Mesendoderm (in vitro differentiated cells): ENCODE data around the gene NPAS3.

ENCODE experiments used
- DNase-seq: peaks from one replicate; pipeline ENCODE4 v3.0.0; 2013
- H2AK5ac ChIP-seq: 2 replicates; pipeline ENCODE4 v1.6.1; 2013; ENCODE audit warnings: low read length, inconsistent platforms
- H2BK120ac ChIP-seq: 2 replicates; pipeline ENCODE4 v1.6.1; 2013; ENCODE audit warnings: low read depth, mild to moderate bottlenecking, low read length, moderate library complexity, mixed read lengths
- H2BK15ac ChIP-seq: replicated peaks from 2 replicates; pipeline ENCODE4 v1.6.1; 2013; ENCODE audit warnings: low read depth, mild to moderate bottlenecking, moderate library complexity
- H2BK5ac ChIP-seq: 2 replicates; pipeline ENCODE4 v1.6.1; 2013; ENCODE audit warnings: low read length, inconsistent platforms
- H3K18ac ChIP-seq: 2 replicates; pipeline ENCODE4 v1.6.1; 2013; ENCODE audit warnings: mild to moderate bottlenecking, low read length, mixed read lengths
- H3K23ac ChIP-seq: one replicate; pipeline ENCODE4 v1.6.1; 2013; ENCODE audit warnings: low read length
- H3K27ac ChIP-seq: 2 replicates; pipeline ENCODE4 v1.5.1; 2013; ENCODE audit warnings: low read depth, mild to moderate bottlenecking, inconsistent platforms, low read length, moderate library complexity
- H3K27me3 ChIP-seq: 2 replicates; pipeline ENCODE4 v1.6.1; 2013; ENCODE audit warnings: low read length, control low read depth, mild to moderate bottlenecking, inconsistent platforms; ENCODE audit not compliant: insufficient read depth, poor library complexity
- H3K36me3 ChIP-seq: 2 replicates; pipeline ENCODE4 v1.6.1; 2013; ENCODE audit warnings: low read length, inconsistent platforms; ENCODE audit not compliant: control insufficient read depth, insufficient read depth
- H3K4ac ChIP-seq: one replicate; pipeline ENCODE4 v1.6.1; 2013; ENCODE audit warnings: low read depth, mild to moderate bottlenecking, low read length, moderate library complexity
- H3K4me1 ChIP-seq: 2 replicates; pipeline ENCODE4 v1.6.1; 2013; ENCODE audit warnings: low read depth, low read length, inconsistent platforms; ENCODE audit not compliant: control insufficient read depth
- H3K4me2 ChIP-seq: 2 replicates; pipeline ENCODE4 v1.6.1; 2013; ENCODE audit warnings: low read length
- H3K4me3 ChIP-seq: 2 replicates; pipeline ENCODE4 v1.5.1; 2013; ENCODE audit warnings: mild to moderate bottlenecking, low read length
- H3K56ac ChIP-seq: one replicate; pipeline ENCODE4 v1.6.1; 2013; ENCODE audit warnings: low read length
- H3K79me1 ChIP-seq: 2 replicates; pipeline ENCODE4 v1.6.1; 2013; ENCODE audit warnings: low read length, inconsistent platforms
- H3K79me2 ChIP-seq: 2 replicates; pipeline ENCODE4 v1.6.1; 2013; ENCODE audit warnings: mild to moderate bottlenecking, low read length; ENCODE audit not compliant: control insufficient read depth, insufficient read depth
- H3K9ac ChIP-seq: 2 replicates; pipeline ENCODE4 v1.6.1; 2013; ENCODE audit warnings: low read length, inconsistent platforms
- H4K5ac ChIP-seq: one replicate; pipeline ENCODE4 v1.6.1; 2013; ENCODE audit warnings: low read length
- H4K8ac ChIP-seq: one replicate; pipeline ENCODE4 v1.6.1; 2013; ENCODE audit warnings: low read depth, mild to moderate bottlenecking, control low read depth, low read length, moderate library complexity
- WGBS: extraction: QIAGEN DNeasy Blood & Tissue Kit; methylation state at CpG from one replicate; pipeline ENCODE4 v1.1.7; 2013; ENCODE audit warnings: low lambda C conversion rate, missing lambda C conversion rate; ENCODE audit not compliant: insufficient coverage; ENCODE audit errors: extremely low coverage; 5-methylcytosine and 5-hydroxymethylcytosine counted together

NPAS3 gene

DNA sequence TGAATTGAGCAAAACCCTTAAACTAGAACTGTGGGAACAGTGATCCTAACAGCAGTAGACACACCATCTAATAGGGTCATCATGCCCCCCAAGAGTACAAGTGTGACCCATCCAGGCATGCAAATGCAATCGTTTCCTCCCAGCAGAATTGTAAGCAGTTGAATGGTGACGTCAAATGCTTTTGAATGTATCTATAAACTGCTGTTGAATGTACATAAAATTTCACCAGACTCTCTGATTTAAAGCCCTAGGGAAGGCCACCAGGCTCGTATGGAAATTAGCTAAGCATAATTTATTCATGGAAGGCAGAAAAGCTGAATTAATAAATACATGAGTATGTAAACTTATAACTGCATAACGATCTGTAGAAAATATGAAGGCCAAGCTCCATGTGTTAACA, 529.3 kb downstream of the NPAS3 start:
- H4K5ac ChIP-seq, result no peak overlapping the region
- no peaks in the 10 kb centered on the region for H3K27me3 ChIP-seq
- H2BK5ac ChIP-seq, result no peak overlapping the region
- H3K79me1 ChIP-seq, result no peaks in the 10 kb centered on the region
- H3K56ac ChIP-seq, result no peak overlapping the region
- no peak for DNase-seq
- no peak overlapping the region for H4K8ac ChIP-seq
- no peaks in the 10 kb centered on the region for H3K4me1 ChIP-seq
- H2BK120ac ChIP-seq, result no peak overlapping the region
- no CpG with 5 or more reads among the region's 4 CpGs for WGBS
- no peak overlapping the region for H3K23ac ChIP-seq
- no peak overlapping the region for H2AK5ac ChIP-seq
- peak overlapping the region; percentile 89 for H2BK15ac ChIP-seq
- H3K9ac ChIP-seq, result no peak overlapping the region
- H3K36me3 ChIP-seq, result no peaks in the 10 kb centered on the region
- H3K27ac ChIP-seq, result no peak overlapping the region
- no peaks in the 10 kb centered on the region for H3K79me2 ChIP-seq
- H3K18ac ChIP-seq, result no peak overlapping the region
- no peak overlapping the region for H3K4me2 ChIP-seq
- no peak overlapping the region for H3K4ac ChIP-seq
- H3K4me3 ChIP-seq, result no peak overlapping the region

- no peak overlapping the region for H3K27ac ChIP-seq
- no peak overlapping the region for H2BK15ac ChIP-seq
- H2BK5ac ChIP-seq, result no peak overlapping the region
- no peaks in the 10 kb centered on the region for H3K79me2 ChIP-seq
- no peak overlapping the region for H2BK120ac ChIP-seq
- no peak overlapping the region for H2AK5ac ChIP-seq
- DNase-seq, result no peak
- H4K5ac ChIP-seq, result no peak overlapping the region
- no peak overlapping the region for H3K18ac ChIP-seq
- no peaks in the 10 kb centered on the region for H3K36me3 ChIP-seq
- no peak overlapping the region for H3K56ac ChIP-seq
- no peaks in the 10 kb centered on the region for H3K27me3 ChIP-seq
- H3K23ac ChIP-seq, result no peak overlapping the region
- H3K79me1 ChIP-seq, result no peaks in the 10 kb centered on the region
- no peak overlapping the region for H4K8ac ChIP-seq
- no CpG with 5 or more reads among the region's 1 CpG for WGBS
- no peak overlapping the region for H3K9ac ChIP-seq
- H3K4me2 ChIP-seq, result no peak overlapping the region
- H3K4ac ChIP-seq, result no peak overlapping the region
- H3K4me1 ChIP-seq, result no peaks in the 10 kb centered on the region
- H3K4me3 ChIP-seq, result no peak overlapping the region
Measured at GRCh38 chr14:33469898-33470297, 531.2 kb downstream of the NPAS3 start.

- Histone ChIP-seq H2BK5ac (no peak overlapping the region), H3K4ac (no peak overlapping the region), H3K4me3 (no peak overlapping the region), H3K4me2 (no peak overlapping the region), H3K18ac (no peak overlapping the region), H3K79me2 (no peaks in the 10 kb centered on the region), H3K23ac (no peak overlapping the region), H3K27ac (no peak overlapping the region), H3K79me1 (no peaks in the 10 kb centered on the region), H4K5ac (no peak overlapping the region), H3K4me1 (no peaks in the 10 kb centered on the region), H3K56ac (no peak overlapping the region), H4K8ac (no peak overlapping the region), H3K9ac (no peak overlapping the region), H2AK5ac (no peak overlapping the region), H3K36me3 (no peaks in the 10 kb centered on the region), H2BK15ac (no peak overlapping the region), H2BK120ac (no peak overlapping the region), H3K27me3 (no peaks in the 10 kb centered on the region)
- WGBS, result no CpG with 5 or more reads among the region's 6 CpGs
- DNase-seq, result no peak
Measured at GRCh38 chr14:33471776-33472175, 533.1 kb downstream of the NPAS3 start.

- no peak overlapping the region for H2BK15ac ChIP-seq
- H2AK5ac ChIP-seq, result no peak overlapping the region
- H3K4ac ChIP-seq, result no peak overlapping the region
- H3K9ac ChIP-seq, result no peak overlapping the region
- no peak overlapping the region for H4K8ac ChIP-seq
- no peak overlapping the region for H3K23ac ChIP-seq
- no peak overlapping the region for H3K27ac ChIP-seq
- no peak overlapping the region for H3K18ac ChIP-seq
- H3K27me3 ChIP-seq, result no peaks in the 10 kb centered on the region
- no peaks in the 10 kb centered on the region for H3K79me1 ChIP-seq
- no peak overlapping the region for H2BK120ac ChIP-seq
- no peak overlapping the region for H3K4me3 ChIP-seq
- no peak overlapping the region for H2BK5ac ChIP-seq
- no peak overlapping the region for H3K4me2 ChIP-seq
- H4K5ac ChIP-seq, result no peak overlapping the region
- no CpG with 5 or more reads among the region's 4 CpGs for WGBS
- no peak overlapping the region for H3K56ac ChIP-seq
- no peaks in the 10 kb centered on the region for H3K36me3 ChIP-seq
- no peaks in the 10 kb centered on the region for H3K79me2 ChIP-seq
- peaks cover 3% of the 10 kb centered on the region for H3K4me1 ChIP-seq
- DNase-seq, result peak; percentile 96
Measured at GRCh38 chr14:33475623-33476022, 536.9 kb downstream of the NPAS3 start.

DNA sequence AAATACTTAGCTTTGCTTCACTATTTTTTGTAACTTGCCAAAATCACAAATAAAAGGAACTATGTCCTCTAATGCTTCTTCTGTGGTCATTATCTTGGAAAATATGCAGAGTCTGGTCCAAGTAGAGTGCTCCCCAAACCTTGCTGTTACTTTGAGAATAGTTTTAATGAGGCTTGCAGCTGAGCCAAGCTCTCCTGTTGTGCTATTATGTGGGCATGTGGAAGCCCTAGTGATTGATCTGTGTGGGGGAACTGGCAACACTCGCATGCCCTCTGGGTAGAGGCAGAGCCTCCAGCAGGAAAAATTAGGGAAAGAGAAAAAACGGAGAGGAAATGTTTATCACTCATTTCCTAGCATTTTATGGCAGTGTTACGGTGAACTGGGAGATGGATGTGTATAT, 539.1 kb downstream of the NPAS3 start:
- Histone ChIP-seq H3K56ac (no peak overlapping the region), H2BK5ac (no peak overlapping the region), H3K4me2 (no peak overlapping the region), H3K27ac (no peak overlapping the region), H2BK120ac (no peak overlapping the region), H3K4me3 (no peak overlapping the region), H2AK5ac (no peak overlapping the region), H3K23ac (no peak overlapping the region), H4K5ac (no peak overlapping the region), H2BK15ac (no peak overlapping the region), H3K4me1 (peaks cover 5% of the 10 kb centered on the region), H3K18ac (no peak overlapping the region), H3K79me2 (no peaks in the 10 kb centered on the region), H3K79me1 (no peaks in the 10 kb centered on the region), H3K9ac (no peak overlapping the region), H4K8ac (no peak overlapping the region), H3K36me3 (no peaks in the 10 kb centered on the region), H3K27me3 (no peaks in the 10 kb centered on the region), H3K4ac (no peak overlapping the region)
- WGBS, result no CpG with 5 or more reads among the region's 3 CpGs
- no peak for DNase-seq

DNA sequence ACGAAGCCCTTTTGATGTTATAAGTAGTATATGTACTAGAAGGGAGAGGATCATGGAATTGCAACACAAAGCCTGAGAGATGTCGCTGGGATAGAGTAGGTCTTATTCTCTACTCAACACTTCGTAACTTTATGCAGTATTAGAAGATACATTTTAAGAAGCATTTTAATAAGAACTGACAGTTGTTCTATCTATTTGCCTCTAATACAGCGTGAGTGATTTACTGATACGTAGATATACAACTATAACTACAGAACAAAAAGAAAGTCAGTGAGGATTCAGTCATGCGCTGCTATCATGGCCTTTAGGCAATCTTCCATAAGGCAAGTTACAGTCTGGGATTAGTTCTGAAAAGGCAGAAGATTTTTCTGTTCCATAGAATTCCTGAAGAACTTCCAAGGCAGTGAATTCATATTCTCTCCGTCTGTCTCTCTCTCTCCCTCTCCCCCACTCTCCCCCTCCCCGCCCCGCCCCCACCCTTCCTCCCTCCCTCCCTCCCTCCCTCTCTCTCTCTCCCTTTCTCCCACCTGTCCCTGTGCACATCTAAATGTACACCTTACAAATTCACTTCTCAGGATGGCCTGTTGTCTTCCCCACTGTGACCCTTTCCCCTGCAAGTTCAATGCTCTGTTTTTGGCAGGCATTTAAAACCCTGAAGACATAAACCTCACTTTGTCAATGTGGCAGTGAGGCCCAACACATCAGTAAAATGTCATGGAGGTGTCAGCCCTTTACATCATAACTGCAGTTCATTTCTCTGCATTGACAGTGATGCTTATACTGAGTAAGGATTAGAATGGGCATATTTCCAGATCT, 541.6 kb downstream of the NPAS3 start:
- H4K8ac ChIP-seq, result no peak overlapping the region
- DNase-seq, result no peak
- no peak overlapping the region for H2BK5ac ChIP-seq
- no peak overlapping the region for H3K4me3 ChIP-seq
- H3K23ac ChIP-seq, result no peak overlapping the region
- no CpG with 5 or more reads among the region's 9 CpGs for WGBS
- H4K5ac ChIP-seq, result no peak overlapping the region
- H3K79me2 ChIP-seq, result no peaks in the 10 kb centered on the region
- H3K9ac ChIP-seq, result no peak overlapping the region
- H3K18ac ChIP-seq, result no peak overlapping the region
- H3K79me1 ChIP-seq, result no peaks in the 10 kb centered on the region
- no peak overlapping the region for H3K4me2 ChIP-seq
- no peaks in the 10 kb centered on the region for H3K36me3 ChIP-seq
- no peak overlapping the region for H2AK5ac ChIP-seq
- no peaks in the 10 kb centered on the region for H3K27me3 ChIP-seq
- no peak overlapping the region for H2BK120ac ChIP-seq
- H3K4me1 ChIP-seq, result peaks cover 5% of the 10 kb centered on the region
- no peak overlapping the region for H3K4ac ChIP-seq
- H3K56ac ChIP-seq, result no peak overlapping the region
- H2BK15ac ChIP-seq, result no peak overlapping the region
- H3K27ac ChIP-seq, result no peak overlapping the region
